CD4-positive, CD25-positive, alpha-beta regulatory T cell (primary cell): Measurements from ENCODE around the gene STK31. TPM values are rescaled to one million over a fixed set of nuclear protein-coding genes. Genes with fewer than 3 reads are reported as not detected.
"Not testable (repeated sequence)": the region's sequence is repeated elsewhere in the genome, so short reads cannot be mapped to it uniquely, and the experiment has no call there.

Experiments
- ATAC-seq, 2 donors: fragments of 150-1000 bp; cut with Tn5 transposase; one replicate each; pipeline ENCODE4 v1.10.0; 2021; ENCODE audit warnings: low read depth in 2 of 2, moderate number of reproducible peaks in 2 of 2, moderate library complexity in 1 of 2
- DNase-seq, 3 donors: peaks; one replicate each; pipeline versions ENCODE4 v3.0.0 to v3.0.0-alpha.2; 2012 to 2022; ENCODE audit warnings: mixed read lengths in 1 of 3
- H3K27ac ChIP-seq: one replicate; pipeline ENCODE4 v1.7.0; 2013; ENCODE audit warnings: mild to moderate bottlenecking, low read length; ENCODE audit not compliant: insufficient read depth, poor library complexity, severe bottlenecking
- H3K27me3 ChIP-seq: one replicate; pipeline ENCODE4 v1.7.0; 2013; ENCODE audit warnings: low read length; ENCODE audit not compliant: control insufficient read depth, insufficient read depth
- H3K36me3 ChIP-seq: one replicate; pipeline ENCODE4 v1.7.0; 2013; ENCODE audit warnings: mild to moderate bottlenecking, low read length, moderate library complexity; ENCODE audit not compliant: control insufficient read depth, insufficient read depth
- H3K4me1 ChIP-seq: 2 replicates; pipeline ENCODE4 v1.7.0; 2013; ENCODE audit warnings: mild to moderate bottlenecking, low read length; ENCODE audit not compliant: insufficient read depth, control insufficient read depth, poor library complexity, severe bottlenecking
- H3K4me3 ChIP-seq: one replicate; pipeline ENCODE4 v1.7.0; 2013; ENCODE audit warnings: low read depth, mild to moderate bottlenecking, low read length, moderate library complexity
- H3K9me3 ChIP-seq, 2 experiments: 1 replicate in 1 of 2; 2 replicates in 1 of 2; pipeline ENCODE4 v1.7.0; 2013; ENCODE audit warnings: low read length in 2 of 2, mild to moderate bottlenecking in 1 of 2, moderate library complexity in 1 of 2; ENCODE audit not compliant: control insufficient read depth in 2 of 2
- H3K27ac Mint-ChIP-seq, 3 donors: one replicate each; pipeline ENCODE4 v1.8.0; 2020 to 2022; ENCODE audit warnings: mild to moderate bottlenecking in 3 of 3, mixed read lengths in 3 of 3, moderate library complexity in 2 of 3
- H3K27me3 Mint-ChIP-seq: one replicate; pipeline ENCODE4 v1.8.0; 2022; ENCODE audit warnings: mild to moderate bottlenecking, mixed read lengths
- H3K36me3 Mint-ChIP-seq: one replicate; pipeline ENCODE4 v1.8.0; 2020; ENCODE audit warnings: mixed read lengths
- H3K4me1 Mint-ChIP-seq, 4 donors: one replicate each; pipeline ENCODE4 v1.8.0; 2020 to 2022; ENCODE audit warnings: mixed read lengths in 4 of 4, mild to moderate bottlenecking in 1 of 4
- H3K4me3 Mint-ChIP-seq, 4 donors: one replicate each; pipeline ENCODE4 v1.8.0; 2020 to 2022; ENCODE audit warnings: mild to moderate bottlenecking in 4 of 4, mixed read lengths in 4 of 4, moderate library complexity in 3 of 4
- H3K9me3 Mint-ChIP-seq, 7 donors: one replicate each; pipeline ENCODE4 v1.8.0; 2020 to 2022; ENCODE audit warnings: mixed read lengths in 7 of 7, mild to moderate bottlenecking in 3 of 7, moderate library complexity in 2 of 7
- polyA plus RNA-seq, 4 donors: library from polyadenylated mRNA; unstranded; fragments of 300-500 nt; fragmentation: Illumina TruSeq; gene quantifications; one replicate each; pipeline ENCODE4 v1.2.3, GENCODE V29; 2021
- total RNA-seq: library from RNA; stranded (reverse); gene quantifications from one replicate; pipeline ENCODE4 v1.2.3, GENCODE V29; 2022

STK31 gene
- total and polyA plus RNA-seq, 5 donors from 2014 or later = 0.11 to 0.44 TPM; not detected in 3

DNA sequence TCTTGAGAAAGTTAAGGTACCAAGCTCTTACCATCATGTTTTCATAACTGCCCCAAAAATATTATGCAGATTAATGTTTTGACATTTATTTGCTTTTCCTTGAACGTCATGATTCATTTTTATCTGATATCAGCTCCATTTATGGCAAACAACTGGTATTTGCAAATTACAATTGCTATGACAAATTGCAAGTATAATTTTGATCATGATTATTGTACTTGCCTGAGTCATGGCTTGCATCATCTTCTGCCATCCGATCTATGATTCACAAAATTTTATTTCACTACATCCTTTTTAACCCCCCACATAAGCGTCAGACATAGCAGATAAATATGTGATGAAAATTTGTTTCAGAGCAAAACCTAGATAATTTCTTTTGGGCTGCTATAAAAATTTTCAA, 155.0 kb downstream of the STK31 start:
- ATAC-seq = no peak
- Mint-ChIP-seq H3K9me3 (peaks cover 0 to 5% (median 0%) of the 10 kb centered on the region in 7 donors), H3K4me1 (no peaks in the 10 kb centered on the region), H3K27ac (peak overlapping the region in 1 of 3 donors; percentile 20), H3K36me3 (no peaks in the 10 kb centered on the region), H3K27me3 (no peaks in the 10 kb centered on the region), H3K4me3 (no peak overlapping the region)
- Histone ChIP-seq H3K4me3 (no peak overlapping the region), H3K27me3 (no peaks in the 10 kb centered on the region), H3K9me3 (no peaks in the 10 kb centered on the region), H3K27ac (no peak overlapping the region), H3K36me3 (no peaks in the 10 kb centered on the region), H3K4me1 (no peaks in the 10 kb centered on the region)
- no peak for DNase-seq

DNA sequence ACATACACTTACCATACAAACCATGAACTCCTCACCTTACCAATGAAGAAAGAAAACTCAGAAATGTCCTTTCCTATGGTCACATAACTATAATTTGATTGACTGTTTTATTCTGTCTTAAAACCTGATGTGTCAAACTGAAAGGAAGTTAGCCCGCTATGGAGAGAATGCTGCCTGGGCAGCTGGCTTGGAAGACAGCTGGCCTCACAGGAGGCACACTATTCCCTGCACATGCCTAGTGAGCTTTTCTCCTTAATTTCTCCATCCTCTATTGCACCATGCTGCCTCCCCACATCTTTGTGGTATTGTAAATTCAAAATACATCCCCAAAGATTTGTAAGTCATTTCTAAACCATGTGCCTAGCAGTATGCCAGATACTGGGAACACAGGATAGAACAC, 163.3 kb downstream of the STK31 start:
- no peaks in the 10 kb centered on the region for H3K36me3 ChIP-seq
- Mint-ChIP-seq H3K36me3 (no peaks in the 10 kb centered on the region), H3K9me3 (peaks cover 0 to 5% (median 2%) of the 10 kb centered on the region in 7 donors), H3K4me3 (no peak overlapping the region), H3K27me3 (no peaks in the 10 kb centered on the region), H3K27ac (no peak overlapping the region), H3K4me1 (no peaks in the 10 kb centered on the region)
- H3K27me3 ChIP-seq = peaks cover 1% of the 10 kb centered on the region
- DNase-seq (no peak), ATAC-seq (no peak)
- no peaks in the 10 kb centered on the region for H3K9me3 ChIP-seq
- no peak overlapping the region for H3K27ac ChIP-seq
- no peaks in the 10 kb centered on the region for H3K4me1 ChIP-seq
- H3K4me3 ChIP-seq = no peak overlapping the region

DNA sequence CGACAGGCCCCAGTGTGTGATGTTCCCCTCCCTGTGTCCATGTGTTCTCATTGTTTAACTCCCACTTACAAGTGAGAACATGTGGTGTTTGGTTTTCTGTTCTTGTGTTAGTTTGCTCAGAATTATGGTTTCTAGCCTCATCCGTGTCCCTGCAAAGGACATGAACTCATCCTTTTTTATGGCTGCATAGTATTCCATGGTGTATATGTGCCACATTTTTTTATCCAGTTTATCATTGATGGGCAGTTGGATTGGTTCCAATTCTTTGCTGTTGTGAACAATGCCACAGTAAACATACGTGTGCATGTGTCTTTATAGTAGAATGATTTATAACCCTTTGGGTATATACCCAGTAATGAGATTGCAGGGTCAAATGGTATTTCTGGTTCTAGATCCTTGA, 166.5 kb downstream of the STK31 start:
- not testable (repeated sequence) for ATAC-seq, H3K27me3 Mint-ChIP-seq, H3K4me1 ChIP-seq, H3K27ac ChIP-seq, DNase-seq, H3K9me3 ChIP-seq, H3K4me3 Mint-ChIP-seq, H3K27me3 ChIP-seq, H3K4me3 ChIP-seq, H3K9me3 Mint-ChIP-seq, H3K36me3 ChIP-seq, H3K36me3 Mint-ChIP-seq, H3K27ac Mint-ChIP-seq, H3K4me1 Mint-ChIP-seq

Other genes starting within 250 kb of the STK31 start
- 1.7 TPM for gene IGF2BP3, start 239.7 kb upstream of the STK31 start, total RNA-seq
- gene IGF2BP3, start 239.7 kb upstream of the STK31 start, polyA plus RNA-seq = not detected
- gene TRA2A, start 178.2 kb upstream of the STK31 start, total RNA-seq = 292 TPM
- 10 to 100 TPM; 32.6 to 71.6 (median 51.0) TPM for gene TRA2A, start 178.2 kb upstream of the STK31 start, polyA plus RNA-seq
- gene CCDC126, start 112.8 kb upstream of the STK31 start, total RNA-seq = 14.0 TPM
- 10 to 100 TPM; 17.9 to 25.0 (median 22.2) TPM for gene CCDC126, start 112.8 kb upstream of the STK31 start, polyA plus RNA-seq
- gene FAM221A, start 30.0 kb upstream of the STK31 start, total RNA-seq = 3.5 TPM
- gene FAM221A, start 30.0 kb upstream of the STK31 start, polyA plus RNA-seq = 1 to 10 TPM; 3.1 to 9.0 (median 5.4) TPM